Measurements from ENCODE around the gene ADAM12. TPM values are rescaled to one million over a fixed set of nuclear protein-coding genes. Genes with fewer than 3 reads are reported as not detected.

ADAM12 gene
- total and polyA plus RNA-seq, 2 of the 13 experiments (the other 11 are each of a cell fraction or from before 2014, with no cell fraction given): not detected

GRCh38 chr10:126334272-126334671 lies 54.0 kb downstream of the ADAM12 start:
- no peak for TF ChIP-seq FOXC1 (CRISPR knock-in tag; IDR thresholded peaks at IDR 0.05; ENCODE audit: borderline replicate concordance)
- TF ChIP-seq ZNF788 (CRISPR knock-in tag; IDR thresholded peaks at IDR 0.05; ENCODE audit: borderline replicate concordance): no peak
- TF ChIP-seq LCORL (IDR thresholded peaks at IDR 0.05): no peak
- no peak for TF ChIP-seq LCORL (CRISPR knock-in tag; IDR thresholded peaks at IDR 0.05)
- no peak for TF ChIP-seq HDAC1 (CRISPR knock-in tag; IDR thresholded peaks at IDR 0.05)
- TF ChIP-seq MLX (CRISPR knock-in tag; IDR thresholded peaks at IDR 0.05): no peak
- no peak for TF ChIP-seq ZNF605 (CRISPR knock-in tag; IDR thresholded peaks at IDR 0.05)
- no peak for TF ChIP-seq TSC22D2 (CRISPR knock-in tag; IDR thresholded peaks at IDR 0.05; ENCODE audit: borderline replicate concordance)
- no peak for TF ChIP-seq ZNF652 (CRISPR knock-in tag; IDR thresholded peaks at IDR 0.05; ENCODE audit: borderline replicate concordance, low read depth)
- no peak for TF ChIP-seq ZNF83 (CRISPR knock-in tag; IDR thresholded peaks at IDR 0.05; ENCODE audit: borderline replicate concordance)
- Histone ChIP-seq H3K9me3 (ENCODE audit: low read length) (no peaks in the 10 kb centered on the region), H3K79me2 (ENCODE audit: insufficient read depth, low read length) (no peaks in the 10 kb centered on the region), H2AFZ (ENCODE audit: low read length) (no peak overlapping the region), H3K4me2 (ENCODE audit: low read depth, low read length) (no peak overlapping the region), H4K20me1 (ENCODE audit: insufficient read depth, low read length) (no peaks in the 10 kb centered on the region), H3K36me3 (replicated peaks in 1 of 2; ENCODE audit: control insufficient read depth in 1 of 2, insufficient read depth in 2 of 2, low read length in 2 of 2) (no peaks in the 10 kb centered on the region), H3K27me3 (ENCODE audit: control insufficient read depth in 1 of 2, insufficient read depth in 2 of 2, low read length in 2 of 2) (peaks cover 0 to 5% of the 10 kb centered on the region in 2 experiments; a peak in 2 of 5 replicates), H3K4me3 (replicated peaks in 1 of 3; ENCODE audit: insufficient read depth in 1 of 3, low read depth in 2 of 3, low read length in 3 of 3) (no peak overlapping the region), H3K27ac (ENCODE audit: extremely low read length, insufficient read depth, low read length) (no peak overlapping the region), H3K9ac (ENCODE audit: insufficient read depth, low read depth, low read length) (no peak overlapping the region), H3K4me1 (ENCODE audit: insufficient read depth, low read length) (no peaks in the 10 kb centered on the region)
- in situ Hi-C loops (cut with HindIII; ENCODE audit: extremely low pct_ligation_motif_present, low pct_unique_long_range_greater_than_20kb): no loop called here
- DNase-seq (ENCODE audit: low spot score): no peak
- ChIA-PET POLR2A (no interaction called here), CTCF (ENCODE audit: low intra/inter-chr PET ratio, low total read pairs) (no interaction called here)
- BruUV-seq (replicated peaks): no TSS peak
- ATAC-seq: no peak
- WGBS (ENCODE audit: low lambda C conversion rate): 50% methylated on average over 2 of the region's 2 CpGs
- no peak for FAIRE-seq
- intact Hi-C loops (cut with micrococcal nuclease; ENCODE audit: unreplicated experiment): no loop called here

- Histone ChIP-seq H3K9me3 (ENCODE audit: low read length) (no peaks in the 10 kb centered on the region), H3K36me3 (replicated peaks in 1 of 2; ENCODE audit: control insufficient read depth in 1 of 2, insufficient read depth in 2 of 2, low read length in 2 of 2) (no peaks in the 10 kb centered on the region), H2AFZ (ENCODE audit: low read length) (no peak overlapping the region), H3K4me1 (ENCODE audit: insufficient read depth, low read length) (no peaks in the 10 kb centered on the region), H3K9ac (ENCODE audit: insufficient read depth, low read depth, low read length) (no peak overlapping the region), H3K4me3 (replicated peaks in 1 of 3; ENCODE audit: insufficient read depth in 1 of 3, low read depth in 2 of 3, low read length in 3 of 3) (no peak overlapping the region), H4K20me1 (ENCODE audit: insufficient read depth, low read length) (no peaks in the 10 kb centered on the region), H3K4me2 (ENCODE audit: low read depth, low read length) (no peak overlapping the region), H3K79me2 (ENCODE audit: insufficient read depth, low read length) (no peaks in the 10 kb centered on the region), H3K27ac (ENCODE audit: extremely low read length, insufficient read depth, low read length) (no peak overlapping the region), H3K27me3 (ENCODE audit: control insufficient read depth in 1 of 2, insufficient read depth in 2 of 2, low read length in 2 of 2) (peaks cover 0 to 5% of the 10 kb centered on the region in 2 experiments; a peak in 2 of 5 replicates)
- ChIA-PET POLR2A (no interaction called here), CTCF (ENCODE audit: low intra/inter-chr PET ratio, low total read pairs) (no interaction called here)
- no peak for DNase-seq (ENCODE audit: low spot score)
- intact Hi-C loops (cut with micrococcal nuclease; ENCODE audit: unreplicated experiment) (no loop called here), in situ Hi-C loops (cut with HindIII; ENCODE audit: extremely low pct_ligation_motif_present, low pct_unique_long_range_greater_than_20kb) (no loop called here)
- TF ChIP-seq ZNF512B (CRISPR knock-in tag; IDR thresholded peaks at IDR 0.05; ENCODE audit: borderline replicate concordance) (no peak), SOX13 (IDR thresholded peaks at IDR 0.05) (no peak), SOX13 (CRISPR knock-in tag; conservative IDR thresholded peaks at IDR 0.05 in 1 of 2, IDR thresholded peaks at IDR 0.05 in 1 of 2) (no peak), TCF7 (IDR thresholded peaks at IDR 0.05; ENCODE audit: low read depth) (no peak), SRSF4 (IDR thresholded peaks at IDR 0.05; ENCODE audit: low read depth, low read length, poor library complexity, severe bottlenecking) (no peak), ZNF225 (CRISPR knock-in tag; IDR thresholded peaks at IDR 0.05) (no peak)
- no peak for ATAC-seq
- 48% methylated on average over 12 of the region's 14 CpGs for WGBS (ENCODE audit: low lambda C conversion rate)
- no peak for FAIRE-seq
- no TSS peak for BruUV-seq (replicated peaks)
Measured at GRCh38 chr10:126332576-126332975, 55.7 kb downstream of the ADAM12 start.
